GM12892 (cell line): ENCODE data around the gene PANK2.

Experiments used
- POLR2A ChIP-seq: IDR thresholded peaks from 2 replicates; pipeline ENCODE4 v1.6.1; 2011; ENCODE audit warnings: low read depth, low read length, control low read depth
- POLR2AphosphoS5 ChIP-seq: IDR thresholded peaks from 2 replicates; pipeline ENCODE4 v1.6.1; 2011; ENCODE audit warnings: low read depth, low read length, control low read depth
- TAF1 ChIP-seq: IDR thresholded peaks from 2 replicates; pipeline ENCODE4 v1.6.1; 2011; ENCODE audit warnings: low read depth, mild to moderate bottlenecking, control low read depth, low read length, borderline replicate concordance

DNA sequence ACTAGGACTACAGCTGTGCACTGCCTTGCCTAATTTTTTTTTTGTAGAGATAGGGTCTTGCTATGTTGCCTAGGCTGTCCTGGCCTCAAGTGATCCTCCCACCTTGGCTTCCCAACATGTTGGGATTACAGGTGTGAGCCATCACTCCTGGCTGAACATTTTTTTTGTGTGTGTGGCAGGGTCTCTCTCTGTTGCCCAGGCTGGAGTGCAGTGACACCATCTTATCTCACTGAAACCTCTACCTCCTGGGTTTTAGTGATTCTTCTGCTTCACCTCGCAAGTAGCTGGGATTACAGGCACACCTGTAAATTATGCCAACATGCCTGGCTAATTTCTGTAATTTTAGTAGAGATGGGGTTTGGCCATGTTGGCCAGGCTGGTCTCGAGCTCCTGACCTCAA, 25.3 kb downstream of the PANK2 start:
- TF ChIP-seq POLR2A (no peak), POLR2AphosphoS5 (no peak), TAF1 (no peak)
